ENCODE measurements around the gene STAT1.
"Not testable (repeated sequence)": the region's sequence is repeated elsewhere in the genome, so short reads cannot be mapped to it uniquely, and the experiment has no call there.

STAT1 gene

GRCh38 chr2:190979906-190980629 lies 33.9 kb downstream of the STAT1 start:
- FAIRE-seq: no peak

- FAIRE-seq: no peak
Observed at GRCh38 chr2:190978389-190979053, 35.5 kb downstream of the STAT1 start.

DNA sequence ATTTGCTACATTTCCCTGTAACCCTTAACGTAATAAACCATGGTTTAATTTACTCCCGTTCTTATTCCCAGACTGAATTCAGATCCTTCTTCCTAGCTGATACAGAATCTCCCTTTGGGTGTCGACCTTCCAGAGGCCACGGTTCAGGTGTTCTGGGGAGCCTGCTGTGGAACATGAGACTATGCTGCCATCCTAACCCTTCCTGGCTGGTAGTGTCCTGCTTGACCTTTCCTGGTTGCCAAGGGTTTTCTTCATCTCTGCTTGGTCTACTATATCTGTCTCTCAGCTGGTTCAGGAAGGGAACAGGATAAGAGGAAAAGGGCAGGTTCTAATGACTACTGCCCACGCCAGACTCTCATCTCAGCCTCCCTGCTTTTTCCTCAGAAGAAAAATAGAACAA lies 36.5 kb downstream of the STAT1 start:
- no peak for FAIRE-seq

DNA sequence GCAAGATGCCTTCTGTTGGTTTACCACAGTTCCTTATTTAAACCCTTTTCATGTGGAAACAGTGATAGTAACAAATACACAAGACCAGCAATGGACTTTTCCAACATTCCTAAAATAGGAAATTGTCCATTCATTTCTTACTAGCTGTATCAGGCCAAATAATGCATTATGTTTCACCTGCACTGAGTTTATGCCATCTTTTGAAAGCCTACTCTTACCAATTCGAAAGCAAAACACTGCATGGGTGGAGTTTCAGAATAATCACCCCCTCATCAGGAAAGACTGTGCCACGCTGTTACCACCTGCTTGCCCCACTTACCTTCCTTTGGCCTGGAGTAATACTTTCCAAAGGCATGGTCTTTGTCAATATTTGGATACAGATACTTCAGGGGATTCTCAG lies 37.5 kb downstream of the STAT1 start:
- no peak for FAIRE-seq

DNA sequence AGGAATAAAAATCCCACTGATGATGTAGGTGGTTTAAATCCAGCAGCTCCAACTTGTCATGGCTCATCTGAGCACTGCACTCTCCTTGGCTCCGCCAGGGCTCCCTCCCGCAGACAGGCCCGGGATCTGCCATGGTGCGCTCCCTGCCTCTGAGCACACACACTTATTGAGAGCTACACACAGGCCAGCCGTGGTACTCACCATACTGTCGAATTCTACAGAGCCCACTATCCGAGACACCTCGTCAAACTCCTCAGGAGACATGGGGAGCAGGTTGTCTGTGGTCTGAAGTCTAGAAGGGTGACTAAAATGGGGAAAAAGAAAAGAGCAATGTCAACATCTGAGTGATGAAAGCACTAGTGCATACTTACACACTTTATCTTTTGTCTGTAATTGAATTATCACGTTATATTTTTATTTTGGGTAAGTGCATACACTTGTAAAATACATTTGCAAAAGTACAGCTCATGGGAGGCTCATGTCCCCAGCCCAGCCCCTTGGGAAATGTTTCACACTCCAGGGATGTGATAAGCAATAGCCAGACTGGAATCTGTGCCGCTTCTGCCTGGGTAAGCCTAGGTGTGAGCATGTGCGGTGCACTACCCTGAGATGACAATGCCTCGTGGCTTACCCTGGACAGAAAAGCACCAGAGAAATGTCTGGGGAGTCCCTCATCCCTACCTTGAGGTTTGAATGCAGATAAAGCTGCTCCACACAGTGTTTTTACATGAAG lies 39.2 kb downstream of the STAT1 start:
- FAIRE-seq: no peak

DNA sequence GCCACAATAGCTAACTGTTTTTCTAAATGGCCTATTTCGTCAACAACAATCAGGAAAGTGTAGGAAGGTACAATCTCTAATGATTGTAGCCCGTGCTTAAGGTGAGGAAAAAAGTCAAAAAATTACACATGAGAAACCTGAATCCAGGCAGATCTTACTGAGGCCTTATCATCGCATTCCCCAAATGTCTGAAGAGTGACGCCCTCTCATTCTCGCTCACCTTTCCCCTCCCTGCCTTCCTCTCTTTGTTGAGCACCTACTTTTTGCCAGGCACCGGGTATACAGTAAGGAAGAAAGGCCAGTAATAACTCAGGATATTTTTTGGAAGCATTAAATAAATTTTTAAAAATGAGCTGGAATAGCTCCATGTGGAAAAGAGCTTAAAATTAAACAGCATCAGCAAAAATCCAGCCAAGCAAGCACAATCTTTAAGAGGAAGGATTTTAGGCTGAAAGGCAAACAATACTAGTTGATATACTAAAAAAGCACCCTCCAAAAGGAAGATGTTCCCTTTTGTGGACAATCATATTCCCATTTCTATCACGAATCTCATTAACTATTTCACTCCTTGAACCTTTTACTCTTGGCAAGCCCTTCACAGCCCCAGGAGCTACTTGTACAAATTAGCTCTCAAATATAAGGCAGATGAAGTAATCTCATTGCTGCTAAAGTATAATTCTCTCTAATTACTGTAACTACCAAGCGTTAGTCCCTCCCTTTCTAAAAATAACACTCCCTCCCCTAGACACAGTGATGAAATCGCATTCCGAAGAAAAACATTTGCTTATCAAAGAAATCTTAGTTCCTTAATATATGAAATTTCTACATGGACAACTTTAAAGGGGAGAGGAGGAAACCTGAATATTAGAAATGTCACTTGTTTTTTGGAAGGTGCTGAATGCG lies 40.0 kb downstream of the STAT1 start:
- FAIRE-seq: no peak

GRCh38 chr2:190973262-190973661 lies 40.7 kb downstream of the STAT1 start:
- no peak for FAIRE-seq

- FAIRE-seq: no peak
Observed at GRCh38 chr2:190972846-190973245, 41.1 kb downstream of the STAT1 start.

- no peak for FAIRE-seq
Observed at GRCh38 chr2:190972213-190972612, 41.8 kb downstream of the STAT1 start.

DNA sequence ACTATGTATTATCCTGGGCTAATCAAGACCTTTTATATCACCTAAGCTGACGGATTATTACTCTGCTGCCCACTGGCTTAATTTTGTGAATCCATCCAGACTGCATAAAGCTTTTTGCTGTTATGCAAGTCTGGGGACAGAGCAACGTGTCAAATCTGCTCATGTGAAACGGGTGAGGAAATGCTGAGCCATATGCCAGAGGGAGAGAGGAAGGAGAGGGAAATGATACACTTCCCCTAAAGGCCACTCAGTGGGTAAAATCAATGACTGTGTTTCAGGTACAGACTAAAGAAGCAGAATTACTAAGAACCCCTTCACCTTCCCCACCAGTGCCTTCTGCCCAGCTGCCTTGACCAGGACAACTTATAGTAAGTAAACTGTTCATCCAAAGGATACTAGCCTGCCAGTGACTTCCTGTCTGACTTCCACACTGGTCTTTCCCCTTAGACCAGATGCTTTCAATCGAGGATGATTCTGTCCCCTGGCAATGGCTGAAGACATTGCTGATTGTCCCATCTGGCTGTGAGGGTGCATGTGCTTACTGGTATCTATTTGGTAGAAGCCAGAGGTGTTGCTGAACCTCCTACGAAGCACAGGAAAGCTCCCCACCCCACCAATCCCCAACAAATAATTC lies 43.0 kb downstream of the STAT1 start:
- no peak for FAIRE-seq

- no peak for FAIRE-seq
Observed at GRCh38 chr2:190970160-190970559, 43.8 kb downstream of the STAT1 start.

DNA sequence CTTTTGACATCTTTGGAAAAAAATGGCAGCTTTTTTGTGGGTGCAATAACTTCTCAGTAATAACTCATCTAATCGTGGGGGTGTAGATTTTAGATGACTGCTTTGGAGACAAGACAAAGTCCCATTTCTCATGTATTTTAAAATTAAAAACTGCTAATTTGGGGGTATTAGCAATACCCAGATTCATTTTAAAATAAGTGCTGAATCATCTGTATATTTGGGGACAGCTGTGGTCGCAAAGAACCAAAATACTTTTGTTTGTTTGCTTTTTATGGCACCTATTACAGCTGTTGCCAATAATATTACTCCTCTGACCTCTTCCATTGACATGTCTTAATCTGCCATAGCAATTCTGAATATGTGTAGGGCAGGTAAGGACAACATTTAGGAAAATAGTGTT lies 45.4 kb downstream of the STAT1 start:
- FAIRE-seq: peak; percentile 45

DNA sequence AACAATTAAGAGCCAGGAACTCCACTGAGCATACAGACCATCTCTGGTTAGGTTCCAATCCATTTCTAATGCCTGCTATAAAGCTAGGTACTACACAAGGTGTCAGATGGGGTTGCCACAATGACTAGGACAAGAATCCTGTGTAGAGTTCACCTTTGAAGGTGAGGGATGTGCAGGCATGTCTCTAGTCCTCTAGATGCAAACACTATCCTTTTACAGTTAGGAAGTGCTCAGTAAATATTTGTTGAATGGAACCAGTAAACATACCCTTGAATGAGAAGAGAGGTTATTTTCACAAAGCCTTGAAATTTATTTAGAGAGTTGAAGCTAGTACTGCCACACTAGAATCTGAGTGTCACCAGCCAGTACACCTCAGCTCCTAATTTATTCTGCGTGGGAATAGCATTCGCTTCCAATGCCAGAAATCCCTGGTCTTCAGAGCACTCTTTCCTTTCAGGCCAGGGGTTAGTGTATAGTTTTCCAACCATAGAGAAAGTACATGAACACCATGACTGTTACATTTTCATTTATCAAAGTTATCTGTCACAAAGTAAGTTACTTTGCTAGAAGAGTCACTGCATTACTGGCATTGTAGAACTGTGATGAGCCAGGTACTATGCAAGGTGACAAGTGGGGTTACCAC lies 48.3 kb downstream of the STAT1 start:
- no peak for FAIRE-seq

DNA sequence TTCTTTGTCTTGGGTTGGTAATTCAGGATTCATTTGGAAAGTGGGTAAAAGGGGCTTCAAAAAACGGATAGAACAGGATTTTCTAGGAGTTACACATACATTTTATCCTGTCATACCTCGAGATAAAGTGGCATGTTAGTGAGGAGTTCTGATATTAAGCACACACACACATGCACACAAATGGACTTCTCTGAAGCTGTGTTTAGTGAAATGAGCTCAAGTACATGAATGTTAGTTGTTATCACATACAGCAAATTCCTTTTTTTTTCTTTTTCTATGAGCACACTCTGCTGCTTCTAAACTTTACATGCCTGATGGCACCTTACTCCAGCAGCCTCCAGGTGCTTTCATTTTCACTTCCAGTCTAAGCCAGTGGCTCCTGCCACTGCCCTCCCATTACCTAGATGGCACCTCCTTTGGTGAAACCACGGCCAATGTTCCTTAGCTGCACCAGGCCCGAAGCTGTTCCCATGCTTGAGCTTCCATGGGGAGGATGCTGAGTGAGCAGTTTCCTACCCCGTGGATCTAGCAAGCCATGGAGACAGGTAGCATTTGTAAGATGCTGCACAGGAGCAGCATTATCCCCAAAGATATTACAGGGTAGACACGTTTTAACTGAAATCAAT lies 49.7 kb downstream of the STAT1 start:
- FAIRE-seq: peak; percentile 38

DNA sequence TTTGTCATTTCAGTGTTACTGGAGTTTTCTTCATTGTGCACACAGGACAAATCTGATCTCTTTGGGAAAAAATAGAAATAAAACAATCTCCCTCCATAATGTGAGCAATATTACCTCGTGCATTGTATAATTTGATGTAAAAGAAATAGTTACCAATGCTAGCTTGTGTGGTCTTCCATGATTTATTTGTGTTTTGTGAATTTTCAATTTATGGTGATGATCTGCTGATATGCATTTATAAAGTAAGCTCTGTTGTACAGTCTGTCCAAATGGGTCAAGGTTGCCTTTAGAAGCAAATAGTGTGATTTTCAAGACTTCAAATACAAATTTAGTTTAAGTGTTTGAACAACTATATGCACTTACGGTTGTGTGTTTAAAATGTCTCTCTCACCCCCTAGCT lies 50.9 kb downstream of the STAT1 start:
- peak; percentile 13 for FAIRE-seq

- no peak for FAIRE-seq
Observed at GRCh38 chr2:190961918-190962487, 52.0 kb downstream of the STAT1 start.

GRCh38 chr2:190961117-190961516 lies 52.9 kb downstream of the STAT1 start:
- FAIRE-seq: not testable (repeated sequence)

DNA sequence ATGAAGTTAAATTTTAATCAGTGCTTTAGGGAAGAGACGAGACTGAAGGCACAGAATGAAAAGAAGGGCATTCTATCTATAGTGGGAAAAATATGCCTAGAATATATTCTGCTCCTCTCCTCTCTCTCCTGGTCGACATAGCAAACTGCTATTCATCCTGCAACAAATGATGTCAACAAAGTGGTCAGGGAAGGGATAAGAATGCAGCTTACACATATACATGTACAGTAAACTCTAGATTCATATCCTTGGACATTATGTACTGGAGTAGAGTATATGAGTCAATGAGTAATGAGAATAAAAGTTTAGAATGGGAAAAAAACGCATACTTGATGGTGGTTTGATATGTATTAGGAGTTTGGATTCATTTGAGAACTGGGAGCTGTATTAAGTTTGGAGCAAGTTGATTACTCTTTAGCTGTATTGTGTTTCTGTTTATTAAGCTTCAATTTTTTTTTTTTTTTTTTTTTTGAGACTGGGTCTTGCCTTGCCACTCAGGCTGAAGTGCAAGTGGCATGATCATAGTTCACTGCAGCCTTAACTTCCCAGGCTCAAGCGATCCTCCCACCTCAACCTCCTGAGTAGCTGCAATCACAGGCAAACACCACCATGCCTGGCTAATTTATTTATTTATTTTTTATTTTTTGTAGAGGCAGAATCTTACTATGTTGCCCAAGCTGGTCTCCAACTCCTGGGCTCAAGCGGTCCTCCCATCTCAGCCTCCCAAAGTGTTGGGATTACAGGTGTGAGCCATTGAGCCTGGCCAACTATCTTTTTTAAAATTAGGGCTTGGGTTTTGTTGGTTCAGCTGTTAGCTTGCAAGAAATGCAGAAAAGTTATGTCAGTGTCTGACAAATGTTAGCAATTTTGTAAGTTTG lies 53.8 kb downstream of the STAT1 start:
- no peak for FAIRE-seq

- no peak for FAIRE-seq
Observed at GRCh38 chr2:190953257-190953656, 60.7 kb downstream of the STAT1 start.

DNA sequence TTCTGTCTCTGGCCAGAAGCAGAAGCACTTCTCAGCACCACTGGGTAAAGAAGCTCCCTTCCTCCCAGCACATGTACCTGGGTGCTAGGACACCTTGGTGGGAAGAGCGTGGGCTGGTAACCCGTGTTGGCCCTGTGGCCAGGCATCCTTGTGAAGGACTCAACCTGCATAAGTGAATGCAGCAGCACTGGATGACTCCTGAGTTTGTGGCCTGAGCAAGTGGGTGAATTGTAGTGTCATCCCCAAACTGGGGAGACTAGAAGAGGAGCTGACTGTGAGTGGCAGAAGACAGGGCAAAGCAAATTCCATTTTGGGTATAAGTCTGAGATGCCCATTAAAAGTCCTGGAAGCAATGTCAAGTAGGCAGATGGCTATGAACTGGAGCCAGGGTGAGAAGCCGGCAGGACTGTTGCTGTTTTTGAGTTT lies 63.4 kb downstream of the STAT1 start:
- no peak for FAIRE-seq
